MM.1S (cell line): ENCODE results near the gene DGLUCY.

Experiments
- EZH2 ChIP-seq: fragments of 300-600 bp; sonication (generic); optimal IDR thresholded peaks from 2 replicates; pipeline ENCODE3; 2017; ENCODE audit warnings: low read depth, mild to moderate bottlenecking, antibody characterized with exemption, low read length, mixed read lengths
- TF ChIP-seq, protein P1 (sequence below): fragments of 300-600 bp; sonication (generic); IDR thresholded peaks from 2 replicates; pipeline ENCODE4 v1.5.1; 2016; ENCODE audit warnings: antibody characterized with exemption, low read length, mixed read lengths

DNA sequence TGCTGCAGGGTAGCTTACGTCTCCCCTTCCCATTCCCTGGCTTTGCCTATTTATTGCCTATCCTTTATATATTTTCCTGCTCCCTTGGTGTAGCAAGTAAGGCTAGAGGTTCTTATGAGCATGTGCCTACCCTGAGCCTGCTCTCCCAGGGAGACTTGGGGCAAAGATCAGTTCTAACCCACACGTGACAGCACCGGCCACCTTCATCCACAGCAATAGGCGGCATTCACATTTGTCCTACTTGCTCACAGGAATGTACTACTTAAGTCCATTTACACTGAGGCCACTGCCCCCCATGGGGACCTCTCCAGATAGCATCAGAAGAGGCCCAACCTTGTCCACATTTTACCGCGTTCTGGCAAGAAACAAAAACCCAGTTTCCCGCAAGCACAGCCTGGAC is 122.0 kb downstream of the DGLUCY start:
- TF ChIP-seq, protein P1, sequence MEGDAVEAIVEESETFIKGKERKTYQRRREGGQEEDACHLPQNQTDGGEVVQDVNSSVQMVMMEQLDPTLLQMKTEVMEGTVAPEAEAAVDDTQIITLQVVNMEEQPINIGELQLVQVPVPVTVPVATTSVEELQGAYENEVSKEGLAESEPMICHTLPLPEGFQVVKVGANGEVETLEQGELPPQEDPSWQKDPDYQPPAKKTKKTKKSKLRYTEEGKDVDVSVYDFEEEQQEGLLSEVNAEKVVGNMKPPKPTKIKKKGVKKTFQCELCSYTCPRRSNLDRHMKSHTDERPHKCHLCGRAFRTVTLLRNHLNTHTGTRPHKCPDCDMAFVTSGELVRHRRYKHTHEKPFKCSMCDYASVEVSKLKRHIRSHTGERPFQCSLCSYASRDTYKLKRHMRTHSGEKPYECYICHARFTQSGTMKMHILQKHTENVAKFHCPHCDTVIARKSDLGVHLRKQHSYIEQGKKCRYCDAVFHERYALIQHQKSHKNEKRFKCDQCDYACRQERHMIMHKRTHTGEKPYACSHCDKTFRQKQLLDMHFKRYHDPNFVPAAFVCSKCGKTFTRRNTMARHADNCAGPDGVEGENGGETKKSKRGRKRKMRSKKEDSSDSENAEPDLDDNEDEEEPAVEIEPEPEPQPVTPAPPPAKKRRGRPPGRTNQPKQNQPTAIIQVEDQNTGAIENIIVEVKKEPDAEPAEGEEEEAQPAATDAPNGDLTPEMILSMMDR = no peak
- no peak for TF ChIP-seq EZH2
